Measurements from ENCODE around the gene ITPK1.

- TF ChIP-seq CTCF (IDR thresholded peaks at IDR 0.05) (no peak), POLR2AphosphoS5 (IDR thresholded peaks at IDR 0.05; ENCODE audit: low read depth, low read length) (no peak), REST (IDR thresholded peaks at IDR 0.05; ENCODE audit: insufficient read depth in 1 of 2, low read depth in 2 of 2, low read length in 1 of 2) (no peak), SIN3A (IDR thresholded peaks at IDR 0.05; ENCODE audit: borderline replicate concordance, insufficient read depth, low read depth, low read length) (no peak)
Measured at GRCh38 chr14:93041830-93042229, 73.9 kb downstream of the ITPK1 start.

Measured in Panc1 (cell line).